Measurements from ENCODE around the gene CLPTM1. TPM values are rescaled to one million over a fixed set of nuclear protein-coding genes. Genes with fewer than 3 reads are reported as not detected.

The CLPTM1 gene
- total and polyA plus RNA-seq, 2 donors (not counting 3 experiments of a cell fraction or from before 2014, with no cell fraction given): 108 to 176 TPM

DNA sequence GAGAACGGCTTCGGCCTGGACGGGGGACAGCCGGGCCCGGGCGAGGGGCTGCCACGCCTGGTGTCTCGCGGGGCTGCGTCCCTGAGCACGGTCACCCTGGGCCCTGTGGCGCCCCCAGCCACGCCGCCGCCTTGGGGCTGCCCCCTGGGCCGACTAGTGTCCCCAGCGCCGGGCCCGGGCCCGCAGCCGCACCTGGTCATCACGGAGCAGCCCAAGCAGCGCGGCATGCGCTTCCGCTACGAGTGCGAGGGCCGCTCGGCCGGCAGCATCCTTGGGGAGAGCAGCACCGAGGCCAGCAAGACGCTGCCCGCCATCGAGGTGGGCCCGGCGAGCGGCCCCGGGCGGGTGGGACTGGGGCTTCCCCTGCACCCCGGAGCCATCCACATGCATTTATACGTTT, 56.8 kb downstream of the CLPTM1 start:
- H3K36me3 ChIP-seq (ENCODE audit: control insufficient read depth in 2 of 2, extremely low read depth in 1 of 2, insufficient read depth in 2 of 2, low read length in 2 of 2): peaks cover 0 to 8% of the 10 kb centered on the region in 2 experiments
- H3K9me3 ChIP-seq (replicated peaks; ENCODE audit: control insufficient read depth, insufficient read depth, low read length): no peaks in the 10 kb centered on the region
- TF ChIP-seq FOS (IDR thresholded peaks at IDR 0.05; ENCODE audit: borderline replicate concordance, insufficient read depth, low read length) (no peak), EZH2 (IDR thresholded peaks at IDR 0.05; ENCODE audit: borderline replicate concordance, low read depth, low read length, severe bottlenecking) (no peak), MYC (IDR thresholded peaks at IDR 0.05; ENCODE audit: low read depth, low read length) (no peak), GATA2 (IDR thresholded peaks at IDR 0.05; ENCODE audit: insufficient read depth, insufficient read length, low read depth, low read length) (no peak), POLR2A (IDR thresholded peaks at IDR 0.05; ENCODE audit: low read depth, low read length) (no peak), POLR2AphosphoS5 (IDR thresholded peaks at IDR 0.05; ENCODE audit: insufficient read depth, low read depth, low read length) (no peak), JUN (IDR thresholded peaks at IDR 0.05; ENCODE audit: borderline replicate concordance, insufficient read depth, insufficient read length, low read depth) (no peak)
- TF ChIP-seq, protein P1, sequence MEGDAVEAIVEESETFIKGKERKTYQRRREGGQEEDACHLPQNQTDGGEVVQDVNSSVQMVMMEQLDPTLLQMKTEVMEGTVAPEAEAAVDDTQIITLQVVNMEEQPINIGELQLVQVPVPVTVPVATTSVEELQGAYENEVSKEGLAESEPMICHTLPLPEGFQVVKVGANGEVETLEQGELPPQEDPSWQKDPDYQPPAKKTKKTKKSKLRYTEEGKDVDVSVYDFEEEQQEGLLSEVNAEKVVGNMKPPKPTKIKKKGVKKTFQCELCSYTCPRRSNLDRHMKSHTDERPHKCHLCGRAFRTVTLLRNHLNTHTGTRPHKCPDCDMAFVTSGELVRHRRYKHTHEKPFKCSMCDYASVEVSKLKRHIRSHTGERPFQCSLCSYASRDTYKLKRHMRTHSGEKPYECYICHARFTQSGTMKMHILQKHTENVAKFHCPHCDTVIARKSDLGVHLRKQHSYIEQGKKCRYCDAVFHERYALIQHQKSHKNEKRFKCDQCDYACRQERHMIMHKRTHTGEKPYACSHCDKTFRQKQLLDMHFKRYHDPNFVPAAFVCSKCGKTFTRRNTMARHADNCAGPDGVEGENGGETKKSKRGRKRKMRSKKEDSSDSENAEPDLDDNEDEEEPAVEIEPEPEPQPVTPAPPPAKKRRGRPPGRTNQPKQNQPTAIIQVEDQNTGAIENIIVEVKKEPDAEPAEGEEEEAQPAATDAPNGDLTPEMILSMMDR (IDR thresholded peaks at IDR 0.05; ENCODE audit: extremely low read depth in 1 of 2, insufficient read depth in 1 of 2, low read depth in 1 of 2, low read length in 2 of 2): no peak
- TF ChIP-seq, protein P2, sequence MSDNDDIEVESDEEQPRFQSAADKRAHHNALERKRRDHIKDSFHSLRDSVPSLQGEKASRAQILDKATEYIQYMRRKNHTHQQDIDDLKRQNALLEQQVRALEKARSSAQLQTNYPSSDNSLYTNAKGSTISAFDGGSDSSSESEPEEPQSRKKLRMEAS (IDR thresholded peaks at IDR 0.05; ENCODE audit: insufficient read depth, insufficient read length): no peak
- ChIA-PET CTCF (no interaction called here), POLR2A (interaction anchor here (0.6 kb wide), 1 partner anchor 9 kb away, joined by 10 read pairs; no protein-coding TSS in a partner anchor)
- dilution Hi-C loops (cut with MboI; ENCODE audit: extremely low pct_ligation_motif_present, low sequenced_read_pairs): no loop called here
- H3K9ac ChIP-seq (replicated peaks; ENCODE audit: extremely low read depth, insufficient read depth, low read length): no peak overlapping the region
- H3K27me3 ChIP-seq (ENCODE audit: control insufficient read depth in 2 of 2, insufficient read depth in 2 of 2, low read length in 2 of 2): no peaks in the 10 kb centered on the region
- H3K4me2 ChIP-seq (ENCODE audit: insufficient read depth, low read length): no peak overlapping the region
- H3K79me2 ChIP-seq (ENCODE audit: control insufficient read depth, insufficient read depth, low read length): no peaks in the 10 kb centered on the region
- intact Hi-C loops (cut with micrococcal nuclease): no loop called here
- no TSS peak for BruUV-seq (replicated peaks)
- no peak overlapping the region for H3K27ac ChIP-seq (ENCODE audit: insufficient read depth, low read depth, low read length)
- DNase-seq (ENCODE audit: low read depth, low spot score): no peak
- H3K9me1 ChIP-seq (replicated peaks; ENCODE audit: control insufficient read depth, extremely low read depth, insufficient read depth, low read length): no peaks in the 10 kb centered on the region
- no peak for FAIRE-seq
- no peaks in the 10 kb centered on the region for H4K20me1 ChIP-seq (replicated peaks; ENCODE audit: control insufficient read depth, extremely low read depth, insufficient read depth, low read length)
- no peaks in the 10 kb centered on the region for H3K4me1 ChIP-seq (ENCODE audit: control insufficient read depth, extremely low read depth, insufficient read depth, low read length)
- H3K4me3 ChIP-seq (replicated peaks in 1 of 3; ENCODE audit: insufficient read depth in 1 of 3, low read depth in 1 of 3, low read length in 3 of 3): no peak overlapping the region
- H2AFZ ChIP-seq (ENCODE audit: low read depth, low read length): no peak overlapping the region

All from endothelial cell of umbilical vein (primary cell).